ENCODE measurements around the gene RBM3. TPM values are rescaled to one million over a fixed set of nuclear protein-coding genes. Genes with fewer than 3 reads are reported as not detected.

Gene RBM3
- total and polyA plus RNA-seq, 2 donors, result 192 to 213 TPM

DNA sequence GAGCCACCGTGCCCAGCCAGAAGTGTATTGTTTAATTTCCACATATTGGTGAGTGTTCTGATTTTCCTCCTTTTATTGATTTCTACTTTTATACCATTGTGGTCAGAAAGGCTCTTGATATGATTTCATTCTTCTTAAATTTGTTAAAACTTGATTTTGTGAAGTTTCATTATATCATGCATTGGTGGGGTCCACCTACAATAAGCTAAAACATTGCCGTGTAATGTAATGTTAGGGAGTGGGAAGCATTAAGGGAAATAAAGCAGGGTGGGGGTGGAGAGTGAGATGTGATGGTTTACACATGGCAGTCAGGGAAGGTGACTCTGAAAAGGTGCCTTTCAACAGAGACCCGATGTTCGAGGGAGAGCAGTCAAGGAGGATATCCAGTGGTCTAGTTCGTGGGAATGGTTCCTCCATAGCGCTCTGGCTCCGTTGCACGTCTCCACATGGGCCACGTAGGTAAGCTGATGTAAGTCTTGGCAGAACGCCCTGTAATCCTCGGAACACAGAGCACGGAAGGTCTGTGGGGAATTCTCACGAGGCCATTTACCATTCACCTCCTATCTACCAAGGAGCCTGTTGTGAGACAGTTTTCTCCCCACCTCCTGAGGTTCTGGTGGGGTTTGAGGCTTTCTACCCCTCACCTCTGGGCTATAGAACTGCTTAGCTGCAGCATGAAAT is 15.3 kb downstream of the RBM3 start:
- Histone ChIP-seq H3K4me1 (ENCODE audit: control insufficient read depth in 2 of 2, insufficient read depth in 2 of 2, low read length in 2 of 2) (no peaks in the 10 kb centered on the region), H3K27ac (ENCODE audit: low read depth in 1 of 2, low read length in 1 of 2) (no peak overlapping the region), H3K9me3 (ENCODE audit: control insufficient read depth in 2 of 2, insufficient read depth in 1 of 2, low read length in 1 of 2) (no peaks in the 10 kb centered on the region), H3K4me3 (ENCODE audit: low read length in 2 of 2) (no peak overlapping the region), H3K36me3 (ENCODE audit: control insufficient read depth in 2 of 2, insufficient read depth in 2 of 2, low read length in 1 of 2) (no peaks in the 10 kb centered on the region), H3K27me3 (ENCODE audit: control insufficient read depth in 2 of 2, insufficient read depth in 1 of 2, low read length in 1 of 2) (no peaks in the 10 kb centered on the region)
- DNase-seq (ENCODE audit: low read depth in 6 of 9, low spot score in 9 of 9), result no peak
- WGBS, result 92% methylated on average over 13 of the region's 13 CpGs

- no peak overlapping the region for H3K4me3 ChIP-seq (ENCODE audit: low read length in 2 of 2)
- no peaks in the 10 kb centered on the region for H3K9me3 ChIP-seq (ENCODE audit: control insufficient read depth in 2 of 2, insufficient read depth in 1 of 2, low read length in 1 of 2)
- H3K36me3 ChIP-seq (ENCODE audit: control insufficient read depth in 2 of 2, insufficient read depth in 2 of 2, low read length in 1 of 2), result no peaks in the 10 kb centered on the region
- no peaks in the 10 kb centered on the region for H3K4me1 ChIP-seq (ENCODE audit: control insufficient read depth in 2 of 2, insufficient read depth in 2 of 2, low read length in 2 of 2)
- H3K27ac ChIP-seq (ENCODE audit: low read depth in 1 of 2, low read length in 1 of 2), result no peak overlapping the region
- 94% methylated on average over 21 of the region's 21 CpGs for WGBS
- no peak for DNase-seq (ENCODE audit: low read depth in 6 of 9, low spot score in 9 of 9)
- H3K27me3 ChIP-seq (ENCODE audit: control insufficient read depth in 2 of 2, insufficient read depth in 1 of 2, low read length in 1 of 2), result no peaks in the 10 kb centered on the region
These were observed 16.2 kb downstream of the RBM3 start for GRCh38 chrX:48590203-48591103.

DNA sequence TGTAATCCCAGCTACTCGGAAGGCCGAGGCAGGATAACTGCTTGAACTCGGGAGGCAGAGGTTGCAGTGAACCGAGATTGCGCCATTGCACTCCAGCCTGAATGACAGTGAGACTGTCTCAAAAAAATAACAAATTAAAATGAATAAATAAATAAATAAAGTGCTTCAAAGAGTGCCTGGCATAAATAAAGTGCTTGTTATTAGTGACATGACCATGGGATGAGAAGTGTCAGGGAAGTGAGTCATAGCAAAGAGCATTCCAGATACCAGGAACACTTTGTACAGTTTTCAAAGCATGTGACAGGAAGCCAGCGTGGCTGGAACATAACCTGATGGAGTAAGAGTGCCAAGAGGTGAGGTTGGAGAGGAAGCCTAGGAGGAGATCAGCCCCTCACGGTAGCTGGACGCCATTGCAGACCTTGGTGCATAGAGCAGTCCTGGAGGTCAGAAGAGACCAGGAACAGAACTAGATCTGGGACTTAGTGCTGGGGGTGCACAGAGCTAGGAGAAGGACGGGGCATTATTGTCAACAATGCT is 17.0 kb downstream of the RBM3 start:
- Histone ChIP-seq H3K4me3 (ENCODE audit: low read length in 2 of 2) (no peak overlapping the region), H3K9me3 (ENCODE audit: control insufficient read depth in 2 of 2, insufficient read depth in 1 of 2, low read length in 1 of 2) (no peaks in the 10 kb centered on the region), H3K27me3 (ENCODE audit: control insufficient read depth in 2 of 2, insufficient read depth in 1 of 2, low read length in 1 of 2) (no peaks in the 10 kb centered on the region), H3K4me1 (ENCODE audit: control insufficient read depth in 2 of 2, insufficient read depth in 2 of 2, low read length in 2 of 2) (no peaks in the 10 kb centered on the region), H3K36me3 (ENCODE audit: control insufficient read depth in 2 of 2, insufficient read depth in 2 of 2, low read length in 1 of 2) (no peaks in the 10 kb centered on the region), H3K27ac (ENCODE audit: low read depth in 1 of 2, low read length in 1 of 2) (no peak overlapping the region)
- 90% methylated on average over 9 of the region's 9 CpGs for WGBS
- DNase-seq (ENCODE audit: low read depth in 6 of 9, low spot score in 9 of 9), result no peak

GRCh38 chrX:48592971-48593370 is 18.7 kb downstream of the RBM3 start:
- no peaks in the 10 kb centered on the region for H3K9me3 ChIP-seq (ENCODE audit: control insufficient read depth in 2 of 2, insufficient read depth in 1 of 2, low read length in 1 of 2)
- H3K4me3 ChIP-seq (ENCODE audit: low read length in 2 of 2), result no peak overlapping the region
- DNase-seq (ENCODE audit: low read depth in 6 of 9, low spot score in 9 of 9), result no peak
- peaks cover 0 to 3% of the 10 kb centered on the region in 2 donors for H3K4me1 ChIP-seq (ENCODE audit: control insufficient read depth in 2 of 2, insufficient read depth in 2 of 2, low read length in 2 of 2)
- no peaks in the 10 kb centered on the region for H3K27me3 ChIP-seq (ENCODE audit: control insufficient read depth in 2 of 2, insufficient read depth in 1 of 2, low read length in 1 of 2)
- H3K36me3 ChIP-seq (ENCODE audit: control insufficient read depth in 2 of 2, insufficient read depth in 2 of 2, low read length in 1 of 2), result no peaks in the 10 kb centered on the region
- 94% methylated on average over 5 of the region's 5 CpGs for WGBS
- no peak overlapping the region for H3K27ac ChIP-seq (ENCODE audit: low read depth in 1 of 2, low read length in 1 of 2)

DNA sequence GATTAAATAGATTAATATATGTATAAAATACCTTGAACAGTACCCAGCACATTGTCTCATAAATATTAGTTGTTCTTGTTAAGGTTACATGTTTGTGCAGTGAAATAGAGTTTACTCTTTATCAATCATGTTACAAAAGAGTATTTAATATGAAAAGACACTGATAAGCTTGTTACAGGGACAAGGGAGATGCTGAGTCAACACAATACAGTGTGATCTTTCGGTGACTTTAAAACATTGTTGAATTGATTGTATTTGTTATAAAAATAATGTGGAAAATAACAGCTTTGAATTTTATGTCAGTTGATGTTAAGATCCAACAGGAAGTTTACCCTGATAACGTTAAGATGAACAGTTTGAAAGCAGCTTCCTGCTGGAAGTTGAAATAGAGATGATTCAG is 21.6 kb downstream of the RBM3 start:
- WGBS, result 68% methylated on average over 2 of the region's 2 CpGs
- DNase-seq (ENCODE audit: low read depth in 6 of 9, low spot score in 9 of 9), result no peak
- Histone ChIP-seq H3K27me3 (ENCODE audit: control insufficient read depth in 2 of 2, insufficient read depth in 1 of 2, low read length in 1 of 2) (no peaks in the 10 kb centered on the region), H3K4me1 (ENCODE audit: control insufficient read depth in 2 of 2, insufficient read depth in 2 of 2, low read length in 2 of 2) (peaks cover 0 to 8% of the 10 kb centered on the region in 2 donors), H3K9me3 (ENCODE audit: control insufficient read depth in 2 of 2, insufficient read depth in 1 of 2, low read length in 1 of 2) (no peaks in the 10 kb centered on the region), H3K4me3 (ENCODE audit: low read length in 2 of 2) (no peak overlapping the region), H3K36me3 (ENCODE audit: control insufficient read depth in 2 of 2, insufficient read depth in 2 of 2, low read length in 1 of 2) (peaks cover 18% of the 10 kb centered on the region in 2 donors), H3K27ac (ENCODE audit: low read depth in 1 of 2, low read length in 1 of 2) (no peak overlapping the region)

DNA sequence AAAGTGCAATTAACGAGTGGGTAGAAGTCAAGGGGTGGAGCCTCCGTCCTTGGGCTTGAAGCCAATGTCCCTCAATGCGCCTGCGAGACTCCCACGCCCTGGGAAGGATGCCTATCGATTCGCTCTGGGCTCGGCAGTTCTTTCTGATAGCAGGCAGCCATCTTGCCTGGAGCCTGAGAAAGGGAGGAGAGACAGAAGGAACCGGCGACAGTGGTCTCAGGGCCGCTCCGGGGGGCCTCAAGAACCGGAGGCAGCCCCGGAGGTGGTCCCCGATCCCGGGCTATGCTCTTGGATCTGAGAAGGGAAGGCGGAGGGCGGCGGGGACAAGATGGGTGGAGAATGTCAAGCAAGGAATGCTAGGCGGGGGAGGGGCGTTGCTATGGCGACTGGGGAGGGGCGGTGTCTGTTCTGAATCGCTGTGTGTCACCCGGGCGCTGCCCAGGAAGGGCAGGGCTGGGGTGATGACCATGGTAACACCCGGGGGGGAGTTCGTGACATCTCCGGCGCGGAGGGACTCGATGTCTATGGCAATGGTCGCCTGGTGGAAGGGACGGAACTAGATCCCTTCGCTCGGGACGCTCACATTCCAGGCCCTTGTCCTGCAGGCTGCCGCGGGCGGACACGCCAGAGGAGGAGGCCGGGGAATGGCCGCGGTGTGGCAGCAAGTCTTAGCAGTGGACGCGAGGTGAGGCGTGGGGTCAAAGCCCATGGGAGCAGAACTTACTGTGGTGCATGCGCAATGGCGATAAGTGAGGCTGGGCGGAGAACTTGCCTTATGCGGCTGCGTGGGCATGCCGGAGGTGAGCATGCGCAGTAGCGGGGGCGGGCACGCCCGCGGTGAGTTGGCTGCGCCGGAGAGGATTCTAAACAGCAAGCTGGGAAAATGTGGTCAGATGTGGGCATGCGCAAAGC is 23.3 kb downstream of the RBM3 start, which contains the start of gene WDR13:
TSS of gene WDR13 (plus strand) at position 140 of the 912 bp plus-strand sequence. CDS start at position 645, 505 bp downstream.
- peak within 1 kb of the TSS; percentile 94 to 96 for H3K27ac ChIP-seq (ENCODE audit: low read depth in 1 of 2, low read length in 1 of 2)
- H3K9me3 ChIP-seq (ENCODE audit: control insufficient read depth in 2 of 2, insufficient read depth in 1 of 2, low read length in 1 of 2), result no peaks in the 10 kb centered on the region
- peak; percentile 65 to 91 (median 72) for DNase-seq (ENCODE audit: low read depth in 6 of 9, low spot score in 9 of 9)
- WGBS, result under 1% methylated on average over 62 of the region's 62 CpGs
- H3K4me1 ChIP-seq (ENCODE audit: control insufficient read depth in 2 of 2, insufficient read depth in 2 of 2, low read length in 2 of 2), result peaks cover 0 to 8% of the 10 kb centered on the region in 2 donors
- H3K27me3 ChIP-seq (ENCODE audit: control insufficient read depth in 2 of 2, insufficient read depth in 1 of 2, low read length in 1 of 2), result no peaks in the 10 kb centered on the region
- H3K36me3 ChIP-seq (ENCODE audit: control insufficient read depth in 2 of 2, insufficient read depth in 2 of 2, low read length in 1 of 2), result peaks cover 26 to 30% of the 10 kb centered on the region in 2 donors
- H3K4me3 ChIP-seq (ENCODE audit: low read length in 2 of 2), result peak within 1 kb of the TSS; percentile 72 to 84

DNA sequence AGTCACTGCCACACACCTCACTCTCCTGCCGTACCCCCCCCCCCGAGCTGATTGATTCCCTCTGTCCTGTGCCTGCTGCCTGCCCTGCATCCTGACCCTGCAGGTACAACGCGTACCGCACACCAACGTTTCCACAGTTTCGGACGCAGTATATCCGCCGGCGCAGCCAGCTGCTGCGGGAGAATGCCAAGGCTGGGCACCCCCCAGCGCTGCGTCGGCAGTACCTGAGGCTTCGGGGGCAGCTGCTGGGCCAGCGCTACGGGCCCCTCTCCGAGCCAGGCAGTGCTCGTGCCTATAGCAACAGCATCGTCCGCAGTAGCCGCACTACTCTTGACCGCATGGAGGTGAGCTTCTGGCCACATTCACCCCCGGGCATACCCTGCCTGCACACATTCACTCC is 24.3 kb downstream of the RBM3 start:
- no peak for DNase-seq (ENCODE audit: low read depth in 6 of 9, low spot score in 9 of 9)
- no peaks in the 10 kb centered on the region for H3K27me3 ChIP-seq (ENCODE audit: control insufficient read depth in 2 of 2, insufficient read depth in 1 of 2, low read length in 1 of 2)
- H3K4me3 ChIP-seq (ENCODE audit: low read length in 2 of 2), result no peak overlapping the region
- peaks cover 0 to 8% of the 10 kb centered on the region in 2 donors for H3K4me1 ChIP-seq (ENCODE audit: control insufficient read depth in 2 of 2, insufficient read depth in 2 of 2, low read length in 2 of 2)
- no peaks in the 10 kb centered on the region for H3K9me3 ChIP-seq (ENCODE audit: control insufficient read depth in 2 of 2, insufficient read depth in 1 of 2, low read length in 1 of 2)
- WGBS, result 96% methylated on average over 25 of the region's 25 CpGs
- H3K36me3 ChIP-seq (ENCODE audit: control insufficient read depth in 2 of 2, insufficient read depth in 2 of 2, low read length in 1 of 2), result peaks cover 26 to 30% of the 10 kb centered on the region in 2 donors
- H3K27ac ChIP-seq (ENCODE audit: low read depth in 1 of 2, low read length in 1 of 2), result no peak overlapping the region

- H3K36me3 ChIP-seq (ENCODE audit: control insufficient read depth in 2 of 2, insufficient read depth in 2 of 2, low read length in 1 of 2), result peaks cover 26 to 33% of the 10 kb centered on the region in 2 donors
- H3K27me3 ChIP-seq (ENCODE audit: control insufficient read depth in 2 of 2, insufficient read depth in 1 of 2, low read length in 1 of 2), result no peaks in the 10 kb centered on the region
- peaks cover 0 to 8% of the 10 kb centered on the region in 2 donors for H3K4me1 ChIP-seq (ENCODE audit: control insufficient read depth in 2 of 2, insufficient read depth in 2 of 2, low read length in 2 of 2)
- no peak overlapping the region for H3K27ac ChIP-seq (ENCODE audit: low read depth in 1 of 2, low read length in 1 of 2)
- H3K9me3 ChIP-seq (ENCODE audit: control insufficient read depth in 2 of 2, insufficient read depth in 1 of 2, low read length in 1 of 2), result no peaks in the 10 kb centered on the region
- 97% methylated on average over 20 of the region's 20 CpGs for WGBS
- no peak for DNase-seq (ENCODE audit: low read depth in 6 of 9, low spot score in 9 of 9)
- no peak overlapping the region for H3K4me3 ChIP-seq (ENCODE audit: low read length in 2 of 2)
These were observed 25.1 kb downstream of the RBM3 start for GRCh38 chrX:48599341-48599740.
